ENCODE results near the gene IRF2.

DNA sequence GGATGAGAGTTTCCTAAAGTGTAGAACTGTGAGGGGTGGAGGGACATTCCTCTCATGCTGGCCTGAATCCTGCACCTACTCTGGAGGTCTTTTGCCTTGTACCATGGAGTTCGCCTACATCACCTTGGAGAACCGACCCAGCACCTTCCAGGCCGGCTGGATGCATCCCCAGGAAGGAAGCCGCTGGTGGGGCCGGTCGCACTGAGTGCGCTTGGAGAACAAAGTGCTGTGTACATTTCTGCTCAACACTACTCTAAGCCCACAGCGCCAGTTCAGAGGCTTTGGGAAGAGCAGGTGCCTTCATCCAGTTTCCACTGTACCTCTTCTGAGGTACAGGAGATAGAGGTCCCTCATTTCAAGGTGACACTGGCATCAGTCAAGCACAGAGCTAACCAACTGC lies 15.4 kb upstream of the IRF2 start:
- TF ChIP-seq EZH2 (IDR thresholded peaks at IDR 0.05; ENCODE audit: low read depth, low read length, severe bottlenecking), result no peak
- TF ChIP-seq NANOG (IDR thresholded peaks at IDR 0.05; ENCODE audit: insufficient read depth, low read depth, low read length, poor library complexity, severe bottlenecking), result no peak
- TF ChIP-seq POLR2AphosphoS5 (IDR thresholded peaks at IDR 0.05; ENCODE audit: low read depth, low read length), result no peak
- no peak for TF ChIP-seq EP300 (IDR thresholded peaks at IDR 0.05; ENCODE audit: borderline replicate concordance in 1 of 2, low read depth in 2 of 2, low read length in 2 of 2)
- TF ChIP-seq, protein P1, sequence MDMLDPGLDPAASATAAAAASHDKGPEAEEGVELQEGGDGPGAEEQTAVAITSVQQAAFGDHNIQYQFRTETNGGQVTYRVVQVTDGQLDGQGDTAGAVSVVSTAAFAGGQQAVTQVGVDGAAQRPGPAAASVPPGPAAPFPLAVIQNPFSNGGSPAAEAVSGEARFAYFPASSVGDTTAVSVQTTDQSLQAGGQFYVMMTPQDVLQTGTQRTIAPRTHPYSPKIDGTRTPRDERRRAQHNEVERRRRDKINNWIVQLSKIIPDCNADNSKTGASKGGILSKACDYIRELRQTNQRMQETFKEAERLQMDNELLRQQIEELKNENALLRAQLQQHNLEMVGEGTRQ (IDR thresholded peaks at IDR 0.05; ENCODE audit: low read length), result no peak
- TF ChIP-seq CHD2 (IDR thresholded peaks at IDR 0.05; ENCODE audit: low read length), result no peak
- no peak for TF ChIP-seq RFX5 (IDR thresholded peaks at IDR 0.05; ENCODE audit: borderline replicate concordance, low read depth, low read length)
- no peak for TF ChIP-seq POLR2A (IDR thresholded peaks at IDR 0.05; ENCODE audit: control extremely low read depth in 1 of 2, low read depth in 2 of 2, low read length in 2 of 2)
- TF ChIP-seq, protein P2, sequence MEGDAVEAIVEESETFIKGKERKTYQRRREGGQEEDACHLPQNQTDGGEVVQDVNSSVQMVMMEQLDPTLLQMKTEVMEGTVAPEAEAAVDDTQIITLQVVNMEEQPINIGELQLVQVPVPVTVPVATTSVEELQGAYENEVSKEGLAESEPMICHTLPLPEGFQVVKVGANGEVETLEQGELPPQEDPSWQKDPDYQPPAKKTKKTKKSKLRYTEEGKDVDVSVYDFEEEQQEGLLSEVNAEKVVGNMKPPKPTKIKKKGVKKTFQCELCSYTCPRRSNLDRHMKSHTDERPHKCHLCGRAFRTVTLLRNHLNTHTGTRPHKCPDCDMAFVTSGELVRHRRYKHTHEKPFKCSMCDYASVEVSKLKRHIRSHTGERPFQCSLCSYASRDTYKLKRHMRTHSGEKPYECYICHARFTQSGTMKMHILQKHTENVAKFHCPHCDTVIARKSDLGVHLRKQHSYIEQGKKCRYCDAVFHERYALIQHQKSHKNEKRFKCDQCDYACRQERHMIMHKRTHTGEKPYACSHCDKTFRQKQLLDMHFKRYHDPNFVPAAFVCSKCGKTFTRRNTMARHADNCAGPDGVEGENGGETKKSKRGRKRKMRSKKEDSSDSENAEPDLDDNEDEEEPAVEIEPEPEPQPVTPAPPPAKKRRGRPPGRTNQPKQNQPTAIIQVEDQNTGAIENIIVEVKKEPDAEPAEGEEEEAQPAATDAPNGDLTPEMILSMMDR (IDR thresholded peaks at IDR 0.05; ENCODE audit: control extremely low read depth in 1 of 3, insufficient read depth in 1 of 3, low read depth in 1 of 3, low read length in 3 of 3), result no peak
- no peak for TF ChIP-seq PHF8 (conservative IDR thresholded peaks at IDR 0.05; ENCODE audit: low read depth, low read length)
- TF ChIP-seq RBBP5 (IDR thresholded peaks at IDR 0.05; ENCODE audit: borderline replicate concordance, low read depth, low read length), result no peak
